SK-N-MC (cell line): ENCODE results near the gene PDP2.
"Not testable (repeated sequence)": the region's sequence is repeated elsewhere in the genome, so short reads cannot be mapped to it uniquely, and the experiment has no call there.

ENCODE experiments used
- DNase-seq: peaks from one replicate; pipeline ENCODE4 v3.0.0-alpha.2; 2011; ENCODE audit warnings: low read depth, low spot score
- H3K27ac ChIP-seq: fragments of 200-600 bp; sonication (generic); 2 replicates; pipeline ENCODE4 v1.5.1; 2016; ENCODE audit warnings: mixed run types
- H3K36me3 ChIP-seq: fragments of 200-600 bp; sonication (generic); 2 replicates; pipeline ENCODE4 v1.6.1; 2017; ENCODE audit warnings: antibody characterized with exemption, low read length, mixed read lengths; ENCODE audit not compliant: insufficient read depth
- H3K4me3 ChIP-seq: fragments of 200-600 bp; sonication (generic); 2 replicates; pipeline ENCODE4 v1.5.1; 2016
- H3K9ac ChIP-seq: fragments of 200-600 bp; sonication (generic); 2 replicates; pipeline ENCODE4 v1.8.0; 2017; ENCODE audit warnings: mixed run types, mixed read lengths; ENCODE audit not compliant: insufficient read length
- H3K9me3 ChIP-seq: fragments of 200-600 bp; sonication (generic); 2 replicates; pipeline ENCODE4 v1.6.1; 2017; ENCODE audit warnings: low read depth, mild to moderate bottlenecking, antibody characterized with exemption, low read length, moderate library complexity, mixed read lengths
- EZH2 ChIP-seq: fragments of 200-600 bp; sonication (generic); IDR thresholded peaks from one replicate; pipeline ENCODE4 v1.6.1; 2017; ENCODE audit warnings: antibody characterized with exemption
- FOXP2 ChIP-seq: optimal IDR thresholded peaks from 2 replicates; pipeline ENCODE3; 2011; ENCODE audit warnings: mild to moderate bottlenecking, moderate library complexity; ENCODE audit not compliant: insufficient read depth; ENCODE audit errors: extremely low read length, control extremely low read depth
- POLR2AphosphoS5 ChIP-seq: IDR thresholded peaks from 2 replicates; pipeline ENCODE4 v1.6.1; 2012; ENCODE audit warnings: mild to moderate bottlenecking, low read depth, low read length, borderline replicate concordance

Gene PDP2

GRCh38 chr16:66888647-66889615 is 8.6 kb downstream of the PDP2 start:
- Histone ChIP-seq H3K9ac (no peak overlapping the region), H3K27ac (no peak overlapping the region), H3K36me3 (peaks cover 14% of the 10 kb centered on the region; the same call in 1 of the 2 replicates), H3K4me3 (no peak overlapping the region), H3K9me3 (no peaks in the 10 kb centered on the region)
- TF ChIP-seq POLR2AphosphoS5 = no peak
- no peak for TF ChIP-seq FOXP2
- TF ChIP-seq EZH2 = no peak
- no peak for DNase-seq

- H3K36me3 ChIP-seq = peaks cover 10% of the 10 kb centered on the region; the same call in 1 of the 2 replicates
- TF ChIP-seq EZH2 (no peak), POLR2AphosphoS5 (no peak), FOXP2 (no peak)
- H3K9ac ChIP-seq = no peak overlapping the region
- H3K9me3 ChIP-seq = no peaks in the 10 kb centered on the region
- no peak overlapping the region for H3K27ac ChIP-seq
- no peak overlapping the region for H3K4me3 ChIP-seq
- no peak for DNase-seq
These were observed 9.3 kb downstream of the PDP2 start for GRCh38 chr16:66889622-66890021.

- Histone ChIP-seq H3K36me3 (peaks cover 2% of the 10 kb centered on the region; the same call in 1 of the 2 replicates), H3K4me3 (no peak overlapping the region), H3K27ac (no peak overlapping the region; the same call in 1 of the 2 replicates), H3K9ac (no peak overlapping the region), H3K9me3 (no peaks in the 10 kb centered on the region)
- no peak for DNase-seq
- TF ChIP-seq POLR2AphosphoS5 (no peak), EZH2 (no peak), FOXP2 (no peak)
These were observed 10.5 kb downstream of the PDP2 start for GRCh38 chr16:66890799-66891198.

DNA sequence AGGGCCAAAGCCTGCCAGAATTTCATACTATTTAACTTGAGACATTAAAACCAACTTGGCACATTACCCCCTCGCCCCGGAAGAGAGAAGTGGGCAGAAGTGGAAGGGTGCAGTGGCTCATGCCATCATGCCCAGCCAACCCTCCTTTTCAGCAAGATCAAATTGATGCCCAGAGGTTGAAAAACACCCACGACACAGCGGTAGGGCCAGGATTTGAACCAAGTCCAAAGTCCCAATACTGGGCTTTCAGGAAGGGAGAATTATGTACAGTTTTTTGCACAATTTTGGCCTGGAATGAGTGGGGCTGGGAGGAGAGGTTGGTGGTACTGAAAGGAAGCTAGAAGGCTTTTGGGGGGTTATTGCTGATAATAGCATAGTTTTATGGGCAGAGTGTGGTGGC is 11.0 kb downstream of the PDP2 start:
- Histone ChIP-seq H3K27ac (no peak overlapping the region), H3K9me3 (no peaks in the 10 kb centered on the region), H3K36me3 (no peaks in the 10 kb centered on the region), H3K4me3 (no peak overlapping the region), H3K9ac (no peak overlapping the region)
- DNase-seq = no peak
- TF ChIP-seq FOXP2 = no peak
- TF ChIP-seq POLR2AphosphoS5 = no peak
- no peak for TF ChIP-seq EZH2

GRCh38 chr16:66891797-66892196 is 11.5 kb downstream of the PDP2 start:
- Histone ChIP-seq H3K36me3 (no peaks in the 10 kb centered on the region), H3K27ac (no peak overlapping the region), H3K9me3 (no peaks in the 10 kb centered on the region), H3K4me3 (no peak overlapping the region), H3K9ac (no peak overlapping the region)
- DNase-seq = no peak
- TF ChIP-seq POLR2AphosphoS5 (no peak), FOXP2 (no peak), EZH2 (no peak)

- Histone ChIP-seq H3K4me3 (no peak overlapping the region), H3K9ac (no peak overlapping the region), H3K27ac (no peak overlapping the region), H3K36me3 (no peaks in the 10 kb centered on the region), H3K9me3 (no peaks in the 10 kb centered on the region)
- TF ChIP-seq EZH2 (no peak), FOXP2 (no peak)
- no peak for DNase-seq
These were observed 13.7 kb downstream of the PDP2 start for GRCh38 chr16:66894055-66894454.

- H3K9ac ChIP-seq = no peak overlapping the region
- H3K27ac ChIP-seq = no peak overlapping the region
- no peak overlapping the region for H3K4me3 ChIP-seq
- H3K36me3 ChIP-seq = no peaks in the 10 kb centered on the region
- DNase-seq = no peak
- TF ChIP-seq EZH2 (no peak), FOXP2 (no peak), POLR2AphosphoS5 (no peak)
- H3K9me3 ChIP-seq = no peaks in the 10 kb centered on the region
These were observed 14.8 kb downstream of the PDP2 start for GRCh38 chr16:66894948-66895688.

DNA sequence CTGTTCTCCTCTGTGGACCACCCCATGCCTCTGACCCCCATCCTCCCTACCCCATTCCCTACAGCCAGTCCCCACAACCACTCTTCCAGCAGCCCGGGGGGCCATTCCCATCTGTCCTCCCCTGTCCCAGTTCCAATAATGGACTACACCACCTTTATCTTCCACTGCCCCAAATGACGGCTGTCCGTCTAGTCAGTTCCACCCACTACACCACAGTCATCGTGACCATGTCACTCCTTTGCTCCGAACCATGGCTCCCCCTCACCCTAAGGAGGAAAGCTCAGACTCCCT is 15.3 kb downstream of the PDP2 start:
- Histone ChIP-seq H3K27ac (no peak overlapping the region), H3K9ac (no peak overlapping the region), H3K9me3 (no peaks in the 10 kb centered on the region), H3K4me3 (no peak overlapping the region), H3K36me3 (no peaks in the 10 kb centered on the region)
- DNase-seq = no peak
- TF ChIP-seq FOXP2 (no peak), POLR2AphosphoS5 (no peak), EZH2 (no peak)

DNA sequence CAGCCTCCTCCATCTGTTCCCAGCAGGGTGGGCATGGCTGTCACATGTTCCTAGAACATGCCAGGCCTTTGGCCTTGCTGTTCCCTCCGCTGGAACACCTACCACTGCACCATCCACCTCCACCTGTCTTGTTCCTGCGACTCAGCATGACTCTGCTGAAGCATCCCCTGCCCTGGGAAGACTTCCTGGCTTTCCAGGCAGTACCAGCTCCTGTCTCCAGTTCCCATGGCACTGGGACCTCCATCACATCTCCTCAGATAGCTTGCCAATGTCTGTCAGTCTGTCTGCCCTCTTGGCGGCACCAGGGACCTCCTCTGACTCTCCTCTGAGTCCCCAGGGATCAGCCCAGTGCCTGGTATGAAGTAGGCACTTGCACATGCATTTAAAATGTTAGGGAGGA is 15.7 kb downstream of the PDP2 start:
- DNase-seq = no peak
- Histone ChIP-seq H3K9me3 (no peaks in the 10 kb centered on the region), H3K27ac (no peak overlapping the region), H3K4me3 (no peak overlapping the region), H3K9ac (no peak overlapping the region), H3K36me3 (no peaks in the 10 kb centered on the region)
- no peak for TF ChIP-seq EZH2
- TF ChIP-seq POLR2AphosphoS5 = no peak
- TF ChIP-seq FOXP2 = no peak

GRCh38 chr16:66896682-66897081 is 16.4 kb downstream of the PDP2 start:
- not testable (repeated sequence) for H3K9me3 ChIP-seq, DNase-seq, H3K27ac ChIP-seq, H3K9ac ChIP-seq, H3K36me3 ChIP-seq, H3K4me3 ChIP-seq
